GM10248 (cell line): Measurements from ENCODE around the gene FBXL13.
"Not testable (repeated sequence)": the region's sequence is repeated elsewhere in the genome, so short reads cannot be mapped to it uniquely, and the experiment has no call there.

Experiments used
- CTCF ChIA-PET: fragments of 300-600 bp; sonication (Branson Sonifier 250); formaldehyde crosslinking; extraction: SDS; loops from one replicate; lab custom pipeline; 2021; ENCODE audit warnings: antibody characterized with exemption; lab: Yijun Ruan, JAX
- POLR2A ChIA-PET: fragments of 350-650 bp; sonication (Branson Sonifier 250); formaldehyde crosslinking; extraction: SDS; loops from one replicate; lab custom pipeline; 2020; ENCODE audit warnings: antibody characterized with exemption; lab: Yijun Ruan, JAX
- DNase-seq: peaks from one replicate; pipeline ENCODE4 v3.0.0; 2012; ENCODE audit errors: extremely low spot score
- TF ChIP-seq, protein P1 (sequence below): IDR thresholded peaks from 2 replicates; pipeline ENCODE4 v1.5.1; 2012; ENCODE audit warnings: mild to moderate bottlenecking, low read depth; ENCODE audit errors: extremely low read depth, missing control alignments, control extremely low read depth

Gene FBXL13

DNA sequence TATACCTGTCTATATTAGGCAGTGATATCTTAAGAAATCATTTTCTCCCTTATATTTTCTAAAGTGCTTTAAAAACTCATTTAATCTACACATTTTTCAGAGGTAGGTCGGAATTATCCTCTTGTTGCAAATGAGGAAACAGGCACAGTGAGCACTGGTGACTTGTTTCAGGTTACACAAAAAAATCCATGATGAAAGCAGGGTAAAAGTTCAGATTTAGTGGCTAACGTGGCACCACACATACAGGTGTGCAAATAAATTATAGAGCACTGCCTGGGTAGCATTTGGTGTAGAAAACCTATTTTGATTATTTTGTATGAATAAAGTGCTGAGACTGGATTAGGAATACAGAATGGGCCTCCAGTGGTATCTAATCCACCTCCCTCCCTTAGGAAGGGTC lies 26.9 kb upstream of the FBXL13 start:
- CTCF ChIA-PET: interaction anchor here (1.1 kb wide), 1 partner anchor 11 kb away, joined by 3 read pairs; no protein-coding TSS in a partner anchor

DNA sequence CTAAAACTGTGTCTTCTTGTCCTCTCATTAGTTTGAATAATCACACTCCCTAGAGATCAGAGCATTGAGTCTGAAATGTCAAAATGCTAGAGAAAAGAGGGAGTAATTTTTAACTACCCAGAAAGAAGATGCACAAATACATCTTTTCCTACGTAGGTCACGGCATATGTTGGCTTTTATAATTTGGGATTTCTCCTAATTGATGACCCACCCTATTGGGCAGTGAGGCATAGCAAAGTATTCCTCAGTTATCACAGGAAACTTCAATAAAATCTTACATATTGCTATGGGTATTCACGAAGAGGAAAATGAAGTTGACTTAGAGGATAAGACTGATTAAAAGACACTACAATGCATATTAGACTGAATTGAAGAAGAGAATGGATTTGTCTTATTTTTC lies 25.8 kb upstream of the FBXL13 start:
- ChIA-PET CTCF (no interaction called here), POLR2A (no interaction called here)
- TF ChIP-seq, protein P1, sequence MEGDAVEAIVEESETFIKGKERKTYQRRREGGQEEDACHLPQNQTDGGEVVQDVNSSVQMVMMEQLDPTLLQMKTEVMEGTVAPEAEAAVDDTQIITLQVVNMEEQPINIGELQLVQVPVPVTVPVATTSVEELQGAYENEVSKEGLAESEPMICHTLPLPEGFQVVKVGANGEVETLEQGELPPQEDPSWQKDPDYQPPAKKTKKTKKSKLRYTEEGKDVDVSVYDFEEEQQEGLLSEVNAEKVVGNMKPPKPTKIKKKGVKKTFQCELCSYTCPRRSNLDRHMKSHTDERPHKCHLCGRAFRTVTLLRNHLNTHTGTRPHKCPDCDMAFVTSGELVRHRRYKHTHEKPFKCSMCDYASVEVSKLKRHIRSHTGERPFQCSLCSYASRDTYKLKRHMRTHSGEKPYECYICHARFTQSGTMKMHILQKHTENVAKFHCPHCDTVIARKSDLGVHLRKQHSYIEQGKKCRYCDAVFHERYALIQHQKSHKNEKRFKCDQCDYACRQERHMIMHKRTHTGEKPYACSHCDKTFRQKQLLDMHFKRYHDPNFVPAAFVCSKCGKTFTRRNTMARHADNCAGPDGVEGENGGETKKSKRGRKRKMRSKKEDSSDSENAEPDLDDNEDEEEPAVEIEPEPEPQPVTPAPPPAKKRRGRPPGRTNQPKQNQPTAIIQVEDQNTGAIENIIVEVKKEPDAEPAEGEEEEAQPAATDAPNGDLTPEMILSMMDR: no peak
- no peak for DNase-seq

More for the DNA sequence above, 26.9 kb upstream of the FBXL13 start:
- TF ChIP-seq, protein P1: no peak
- no peak for DNase-seq
- POLR2A ChIA-PET: no interaction called here

DNA sequence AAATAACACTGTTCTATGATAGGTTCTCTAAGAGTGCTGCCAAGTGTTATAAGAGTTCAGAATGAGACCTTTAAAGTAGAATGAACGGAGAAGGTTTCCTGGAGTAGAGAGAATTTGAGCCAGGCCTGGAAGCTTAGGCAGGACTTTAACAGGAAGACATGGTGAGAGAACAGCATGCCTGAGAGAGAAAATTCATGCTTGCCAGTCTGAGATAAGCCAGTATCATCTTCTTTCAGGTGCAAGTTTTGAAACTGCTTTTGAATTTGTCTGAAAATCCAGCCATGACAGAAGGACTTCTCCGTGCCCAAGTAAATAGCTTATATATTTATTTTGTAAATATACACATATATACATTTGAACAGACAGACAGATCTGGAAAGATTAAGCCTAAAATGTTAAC lies 22.4 kb upstream of the FBXL13 start:
- no peak for DNase-seq
- ChIA-PET POLR2A (no interaction called here), CTCF (interaction anchor here (1.4 to 2.7 kb wide), 3 partner anchors 12 to 22 kb away, joined by 5 to 9 read pairs (median 8); partner anchors contain the start of genes ARMC10 and FBXL13)
- TF ChIP-seq, protein P1: no peak

DNA sequence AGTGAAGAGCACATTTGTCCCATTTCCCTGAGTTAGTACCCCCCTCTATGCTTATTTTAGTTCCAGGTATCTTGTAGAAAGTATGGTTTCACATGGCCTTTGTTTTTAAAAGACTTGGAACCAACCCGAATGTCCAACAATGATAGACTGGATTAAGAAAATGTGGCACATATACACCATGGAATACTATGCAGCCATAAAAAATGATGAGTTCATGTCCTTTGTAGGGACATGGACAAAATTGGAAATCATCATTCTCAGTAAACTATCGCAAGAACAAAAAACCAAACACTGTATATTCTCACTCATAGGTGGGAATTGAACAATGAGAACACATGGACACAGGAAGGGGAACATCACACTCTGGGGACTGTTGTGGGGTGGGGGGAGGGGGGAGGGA lies 21.0 kb upstream of the FBXL13 start:
- POLR2A ChIA-PET, DNase-seq: not testable (repeated sequence)
- CTCF ChIA-PET: interaction anchor here (1.2 to 2.3 kb wide), 3 partner anchors 12 to 33 kb away, joined by 3 to 9 read pairs (median 3); no protein-coding TSS in a partner anchor

DNA sequence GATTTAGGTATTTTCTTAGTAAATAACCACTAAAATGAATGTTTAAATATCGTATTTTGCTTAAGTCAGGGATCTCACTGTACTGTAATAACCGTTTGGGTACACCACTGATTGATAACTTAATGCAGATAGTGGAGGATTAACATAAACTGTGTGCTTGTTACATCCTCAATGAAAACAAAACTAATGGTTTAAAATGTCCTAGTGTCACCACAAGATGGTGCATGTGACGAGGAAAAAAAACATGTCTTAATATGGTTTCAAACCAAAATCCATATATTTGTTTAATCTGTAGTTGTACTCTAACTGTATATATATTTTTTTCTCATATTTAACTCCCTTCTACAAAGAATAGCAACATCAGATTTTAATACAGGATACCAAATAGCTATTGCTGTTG lies 19.5 kb upstream of the FBXL13 start:
- TF ChIP-seq, protein P1: no peak
- ChIA-PET POLR2A (no interaction called here), CTCF (no interaction called here)
- no peak for DNase-seq

DNA sequence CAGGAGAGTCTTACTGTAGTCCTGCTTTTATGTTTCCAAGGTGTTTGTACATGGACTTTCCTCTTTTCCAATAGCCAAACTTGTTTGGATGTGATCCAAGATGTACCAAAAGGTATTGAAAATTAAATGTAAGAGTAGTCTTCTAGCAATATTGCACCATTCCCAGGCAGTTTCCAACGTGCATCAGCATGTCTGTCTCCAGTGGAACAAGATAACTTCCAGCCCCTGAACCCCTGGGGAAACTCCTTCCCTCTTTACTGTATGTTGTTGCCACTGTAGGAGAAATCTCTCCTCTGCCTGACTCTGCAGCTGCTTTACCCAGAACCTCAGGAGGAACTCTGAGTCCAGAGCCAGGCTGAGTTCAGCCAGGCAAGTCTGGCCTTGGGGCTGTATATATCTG lies 18.8 kb upstream of the FBXL13 start:
- no peak for DNase-seq
- CTCF ChIA-PET: interaction anchor here (1.0 to 1.1 kb wide), 2 partner anchors 19 to 110 kb away, joined by 3 to 4 read pairs; partner anchors contain the start of genes ARMC10 and FBXL13
- TF ChIP-seq, protein P1: no peak
- POLR2A ChIA-PET: no interaction called here

DNA sequence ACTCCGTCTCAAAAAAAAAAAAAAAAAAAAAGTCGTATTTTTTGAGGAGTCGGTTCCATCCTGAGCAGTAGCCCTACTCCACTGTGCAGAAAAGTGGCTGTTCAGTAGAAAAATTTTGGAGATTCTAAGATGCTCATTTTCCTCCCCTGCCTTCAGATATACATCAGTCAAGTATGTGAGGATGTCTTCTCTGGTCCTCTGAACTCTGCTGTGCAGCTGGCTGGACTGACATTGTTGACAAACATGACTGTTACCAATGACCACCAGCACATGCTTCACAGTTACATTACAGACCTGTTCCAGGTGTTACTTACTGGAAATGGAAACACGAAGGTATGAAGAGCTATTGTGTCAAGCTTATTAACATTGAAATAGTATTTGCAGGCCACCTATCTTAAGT lies 17.7 kb upstream of the FBXL13 start:
- POLR2A ChIA-PET, DNase-seq: not testable (repeated sequence)
- CTCF ChIA-PET: interaction anchor here (1.0 to 3.4 kb wide), 4 partner anchors 11 to 17 kb away, joined by 4 to 15 read pairs (median 6); partner anchors contain the start of genes ARMC10 and FBXL13

DNA sequence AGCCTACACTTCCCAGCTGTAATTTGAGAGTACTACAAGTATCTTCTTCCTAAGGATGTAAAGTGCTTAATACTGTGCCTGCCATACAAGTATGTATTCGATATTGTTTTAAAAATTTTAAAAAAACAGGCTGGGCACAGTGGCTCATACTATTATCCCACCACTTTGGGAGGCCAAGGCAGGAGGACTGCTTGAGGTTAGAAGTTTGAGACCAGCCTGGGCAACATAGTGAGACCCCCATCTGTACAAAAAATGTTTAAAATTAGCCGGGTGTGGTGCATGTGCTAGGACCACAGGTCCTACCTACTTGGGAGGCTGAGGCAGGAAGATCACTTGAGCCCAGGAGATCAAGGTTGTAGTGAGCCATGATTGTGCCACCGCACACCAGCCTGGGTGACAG lies 8.6 kb upstream of the FBXL13 start:
- no peak for DNase-seq
- TF ChIP-seq, protein P1: no peak
- ChIA-PET CTCF (interaction anchor here (3.6 kb wide), 1 partner anchor 13 kb away, joined by 9 read pairs; no protein-coding TSS in a partner anchor), POLR2A (no interaction called here)
